Fibroblast of lung (primary cell): ENCODE measurements around the gene CLEC16A. TPM values are rescaled to one million over a fixed set of nuclear protein-coding genes. Genes with fewer than 3 reads are reported as not detected.

ENCODE experiments used
- DNase-seq, 2 donors: peaks; one replicate each; pipeline versions ENCODE4 v3.0.0 to v3.0.0-alpha.2; 2010; ENCODE audit warnings: low read depth in 2 of 2
- H2AFZ ChIP-seq: 2 replicates; pipeline ENCODE4 v1.5.1; 2012; ENCODE audit warnings: low read length, control low read depth, inconsistent platforms
- H3K27ac ChIP-seq: 2 replicates; pipeline ENCODE4 v1.5.1; 2011; ENCODE audit warnings: low read length, control low read depth; ENCODE audit not compliant: insufficient read depth
- H3K27me3 ChIP-seq: 2 replicates; pipeline ENCODE4 v1.5.1; 2011; ENCODE audit warnings: mild to moderate bottlenecking, low read length; ENCODE audit not compliant: control insufficient read depth, insufficient read depth
- H3K36me3 ChIP-seq: 2 replicates; pipeline ENCODE4 v1.5.1; 2011; ENCODE audit warnings: low read length; ENCODE audit not compliant: control insufficient read depth, insufficient read depth
- H3K4me1 ChIP-seq: 2 replicates; pipeline ENCODE4 v1.5.1; 2011; ENCODE audit warnings: low read length; ENCODE audit not compliant: control insufficient read depth, insufficient read depth; ENCODE audit errors: extremely low read depth
- H3K4me2 ChIP-seq: 2 replicates; pipeline ENCODE4 v1.5.1; 2011; ENCODE audit warnings: low read length, control low read depth; ENCODE audit not compliant: insufficient read depth; ENCODE audit errors: extremely low read depth
- H3K4me3 ChIP-seq, 4 experiments: fragments of 200-600 bp in 1 of 4; sonication (generic) in 1 of 4; replicated peaks in 1 of 4; 2 replicates each; pipeline ENCODE4 v1.5.1; 2011 to 2016; ENCODE audit warnings: low read length in 4 of 4, low read depth in 3 of 4, mild to moderate bottlenecking in 3 of 4, control low read depth in 2 of 4, inconsistent platforms in 1 of 4, mixed read lengths in 1 of 4; ENCODE audit not compliant: insufficient read depth in 1 of 4; ENCODE audit errors: control extremely low read depth in 1 of 4
- H3K79me2 ChIP-seq: 2 replicates; pipeline ENCODE4 v1.5.1; 2012; ENCODE audit warnings: mild to moderate bottlenecking, low read length, inconsistent platforms; ENCODE audit not compliant: control insufficient read depth, insufficient read depth
- H3K9ac ChIP-seq: 2 replicates; pipeline ENCODE4 v1.5.1; 2011; ENCODE audit warnings: mild to moderate bottlenecking, low read length, control low read depth; ENCODE audit not compliant: insufficient read depth
- H3K9me3 ChIP-seq: 2 replicates; pipeline ENCODE4 v1.5.1; 2012; ENCODE audit warnings: low read depth, low read length; ENCODE audit not compliant: control insufficient read depth, insufficient read depth
- H4K20me1 ChIP-seq: 2 replicates; pipeline ENCODE4 v1.5.1; 2011; ENCODE audit warnings: low read length; ENCODE audit not compliant: control insufficient read depth, insufficient read depth; ENCODE audit errors: extremely low read depth
- CTCF ChIP-seq, 2 donors: IDR thresholded peaks in 1 of 2; conservative IDR thresholded peaks in 1 of 2; 1 replicate in 1 of 2; 2 replicates in 1 of 2; pipeline ENCODE4 v1.5.1; 2011 to 2012; ENCODE audit warnings: low read length in 2 of 2, control low read depth in 1 of 2, inconsistent platforms in 1 of 2, low read depth in 1 of 2, mild to moderate bottlenecking in 1 of 2
- EZH2 ChIP-seq: IDR thresholded peaks from 2 replicates; pipeline ENCODE4 v1.5.1; 2012; ENCODE audit warnings: low read length, control low read depth, mild to moderate bottlenecking; ENCODE audit errors: missing control alignments
- polyA plus RNA-seq, 2 donors: library from polyadenylated mRNA; depleted of rRNA in 1 of 2; stranded (reverse) in 1 of 2; unstranded in 1 of 2; fragments of >200 nt; gene quantifications; 2 replicates each; pipeline ENCODE4 v1.2.1, GENCODE V29; 2011 to 2012; ENCODE audit warnings: missing spikeins in 1 of 2
- total RNA-seq: library from RNA; depleted of rRNA; stranded (reverse); fragments of >200 nt; gene quantifications from 2 replicates; pipeline ENCODE4 v1.2.1, GENCODE V29; 2014

CLEC16A gene
- total and polyA plus RNA-seq, 2 donors (not counting 1 experiment from before 2014, with no cell fraction given) = 9.1 to 22.0 TPM

DNA sequence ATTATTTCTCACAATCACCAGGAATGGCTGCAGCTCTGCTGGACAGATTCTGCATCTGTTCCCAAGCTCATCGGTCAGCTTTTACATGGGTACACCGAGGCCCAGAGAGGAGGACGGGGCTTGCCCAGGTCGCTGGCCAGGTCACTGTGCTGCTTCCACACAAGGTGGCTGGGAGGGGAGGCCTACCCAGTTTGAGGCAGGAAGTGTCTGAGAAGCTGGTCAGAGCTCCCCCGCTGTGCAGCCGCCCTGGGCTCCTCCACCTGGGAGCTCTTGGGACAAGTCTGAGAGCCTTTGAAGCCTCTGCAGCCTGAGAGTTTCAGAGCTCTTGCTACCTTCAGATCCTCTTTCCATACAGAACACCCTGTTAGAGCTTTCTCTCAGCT, 143.3 kb downstream of the CLEC16A start:
- H3K27ac ChIP-seq = no peak overlapping the region
- no peak overlapping the region for H3K4me2 ChIP-seq

DNA sequence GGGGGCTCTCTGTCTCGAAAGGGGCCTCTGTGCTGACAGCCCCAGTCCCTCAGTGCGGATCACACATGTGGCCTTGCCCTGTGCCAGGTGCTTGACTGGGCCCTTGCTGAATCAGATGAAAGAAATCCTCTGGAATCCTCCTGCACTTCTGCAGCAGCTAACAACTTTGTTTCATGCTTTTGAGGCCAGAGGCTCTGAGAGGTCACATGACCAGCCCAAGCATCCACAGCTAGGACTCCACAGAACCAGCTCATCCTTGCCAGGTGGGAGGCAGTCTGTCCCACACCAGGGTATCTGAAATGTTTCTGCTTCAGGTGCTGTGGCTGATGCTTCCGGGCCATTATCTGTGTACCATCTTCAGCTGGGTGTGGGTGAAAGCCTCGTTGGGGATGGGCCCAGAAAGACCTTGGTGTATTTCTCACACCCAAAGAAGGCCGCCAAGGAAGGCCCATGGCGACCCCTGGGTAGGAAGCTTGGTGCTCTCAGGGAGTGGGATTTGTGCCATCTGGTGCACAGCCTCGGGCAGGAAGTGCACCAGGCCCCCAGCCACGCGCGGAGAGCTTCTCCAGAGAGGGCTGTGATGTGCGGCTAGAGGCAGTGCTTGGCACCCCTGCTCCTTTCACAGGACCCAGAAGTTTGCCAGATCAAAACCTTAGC, 143.8 kb downstream of the CLEC16A start:
- no peak overlapping the region for H3K4me2 ChIP-seq
- no peak for TF ChIP-seq CTCF (conservative IDR thresholded peaks at IDR 0.05 in 1 of 2, IDR thresholded peaks at IDR 0.05 in 1 of 2; ENCODE audit: low read depth in 1 of 2, low read length in 2 of 2)
- TF ChIP-seq EZH2 = no peak
- no peak overlapping the region for H3K9ac ChIP-seq
- H2AFZ ChIP-seq = no peak overlapping the region
- DNase-seq = peak in 1 of 2 donors; percentile 70
- H3K27ac ChIP-seq = no peak overlapping the region
- H3K4me3 ChIP-seq = no peak overlapping the region
- H3K79me2 ChIP-seq = no peaks in the 10 kb centered on the region
- H4K20me1 ChIP-seq = no peaks in the 10 kb centered on the region
- H3K9me3 ChIP-seq = no peaks in the 10 kb centered on the region
- H3K4me1 ChIP-seq = peaks cover 54% of the 10 kb centered on the region
- H3K27me3 ChIP-seq = no peaks in the 10 kb centered on the region
- no peaks in the 10 kb centered on the region for H3K36me3 ChIP-seq

More for the DNA sequence above, 143.3 kb downstream of the CLEC16A start:
- no peak overlapping the region for H3K9ac ChIP-seq
- H3K4me3 ChIP-seq = no peak overlapping the region
- no peak overlapping the region for H2AFZ ChIP-seq
- TF ChIP-seq CTCF (conservative IDR thresholded peaks at IDR 0.05 in 1 of 2, IDR thresholded peaks at IDR 0.05 in 1 of 2; ENCODE audit: low read depth in 1 of 2, low read length in 2 of 2) (no peak), EZH2 (no peak)
- no peaks in the 10 kb centered on the region for H3K36me3 ChIP-seq
- no peaks in the 10 kb centered on the region for H4K20me1 ChIP-seq
- H3K4me1 ChIP-seq = peaks cover 55% of the 10 kb centered on the region
- no peaks in the 10 kb centered on the region for H3K79me2 ChIP-seq
- H3K27me3 ChIP-seq = no peaks in the 10 kb centered on the region
- no peaks in the 10 kb centered on the region for H3K9me3 ChIP-seq
- no peak for DNase-seq

GRCh38 chr16:11088831-11089230, 144.5 kb downstream of the CLEC16A start:
- no peaks in the 10 kb centered on the region for H4K20me1 ChIP-seq
- H2AFZ ChIP-seq = no peak overlapping the region
- DNase-seq = no peak
- no peaks in the 10 kb centered on the region for H3K27me3 ChIP-seq
- H3K4me3 ChIP-seq = no peak overlapping the region
- H3K4me1 ChIP-seq = peaks cover 50% of the 10 kb centered on the region
- H3K27ac ChIP-seq = peak overlapping the region; percentile 88
- no peaks in the 10 kb centered on the region for H3K9me3 ChIP-seq
- no peak overlapping the region for H3K9ac ChIP-seq
- no peak overlapping the region for H3K4me2 ChIP-seq
- no peak for TF ChIP-seq CTCF (conservative IDR thresholded peaks at IDR 0.05 in 1 of 2, IDR thresholded peaks at IDR 0.05 in 1 of 2; ENCODE audit: low read depth in 1 of 2, low read length in 2 of 2)
- TF ChIP-seq EZH2 = no peak
- H3K79me2 ChIP-seq = no peaks in the 10 kb centered on the region
- no peaks in the 10 kb centered on the region for H3K36me3 ChIP-seq
